ENCODE results near the gene CAMSAP3. TPM values are rescaled to one million over a fixed set of nuclear protein-coding genes. Genes with fewer than 3 reads are reported as not detected.

Gene CAMSAP3
- total and polyA plus RNA-seq, 2 donors (not counting 1 experiment from before 2014, with no cell fraction given) = 1.0 to 1.3 TPM

GRCh38 chr19:7636691-7637373 lies 41.2 kb downstream of the CAMSAP3 start, which contains the start of gene STXBP2:
Gene STXBP2 (plus strand): TSS chr19:7637110. CDS start chr19:7637150, 40 bp downstream.
- peaks cover 67% of the 10 kb centered on the region for H3K79me2 ChIP-seq (ENCODE audit: control insufficient read depth, insufficient read depth, low read length)
- intact Hi-C loops (cut with micrococcal nuclease) = loop anchor here (1.0 kb wide), 2 partner anchors 8 to 21 kb away; partner anchors contain the start of genes PET100 and XAB2
- H3K27ac ChIP-seq (ENCODE audit: low read length in 2 of 2) = peak within 1 kb of the TSS; percentile 81 to 93
- Mint-ChIP-seq H3K9me3 (ENCODE audit: insufficient read depth) (no peaks in the 10 kb centered on the region), H3K27ac (peak within 1 kb of the TSS; percentile 94), H3K4me1 (peaks cover 39% of the 10 kb centered on the region), H3K27me3 (no peaks in the 10 kb centered on the region), H3K4me3 (peak within 1 kb of the TSS; percentile 90)
- H4K20me1 ChIP-seq (ENCODE audit: control insufficient read depth, insufficient read depth, low read length, poor library complexity, severe bottlenecking) = peaks cover 16% of the 10 kb centered on the region
- TF ChIP-seq EZH2 (IDR thresholded peaks at IDR 0.05; ENCODE audit: borderline replicate concordance, insufficient read depth, low read depth, low read length, poor library complexity, severe bottlenecking) (no peak), CTCF (IDR thresholded peaks at IDR 0.05) (peak; percentile 35)
- peak within 1 kb of the TSS; percentile 97 for H3K4me2 ChIP-seq (replicated peaks; ENCODE audit: low read depth, low read length, poor library complexity, severe bottlenecking)
- H3K4me3 ChIP-seq (ENCODE audit: control extremely low read depth in 1 of 5, extremely low read depth in 1 of 5, insufficient read depth in 1 of 5, low read depth in 2 of 5, low read length in 4 of 5) = peak within 1 kb of the TSS; percentile 58 to 89 (median 80)
- H3K4me1 ChIP-seq (ENCODE audit: control insufficient read depth in 2 of 2, insufficient read depth in 2 of 2, low read length in 2 of 2) = peaks cover 17 to 21% of the 10 kb centered on the region in 2 donors
- ChIA-PET POLR2A (interaction anchor here (1.0 kb wide), 1 partner anchor 102 kb away, joined by 3 read pairs; no protein-coding TSS in a partner anchor), CTCF (interaction anchor here (0.5 to 2.1 kb wide), 3 partner anchors 12 to 163 kb away, joined by 4 to 7 read pairs (median 5); no protein-coding TSS in a partner anchor)
- ATAC-seq (ENCODE audit: low read depth) (peak; percentile 98), DNase-seq (peak; percentile 93)
- peaks cover 0 to 7% (median 0%) of the 10 kb centered on the region in 3 donors for H3K9me3 ChIP-seq (ENCODE audit: control extremely low read depth in 1 of 3, control insufficient read depth in 2 of 3, insufficient read depth in 1 of 3, low read length in 2 of 3)
- WGBS (ENCODE audit: insufficient coverage) = 5% methylated on average over 57 of the region's 61 CpGs
- H3K27me3 ChIP-seq (replicated peaks in 1 of 4; ENCODE audit: control extremely low read depth in 1 of 4, control insufficient read depth in 3 of 4, insufficient read depth in 4 of 4, low read length in 3 of 4) = no peaks in the 10 kb centered on the region
- H2AFZ ChIP-seq (ENCODE audit: insufficient read depth, low read depth, low read length, poor library complexity, severe bottlenecking) = peak within 1 kb of the TSS; percentile 81
- H3K36me3 ChIP-seq (replicated peaks in 1 of 2; ENCODE audit: control extremely low read depth in 1 of 2, control insufficient read depth in 1 of 2, extremely low read depth in 1 of 2, insufficient read depth in 2 of 2, low read length in 1 of 2) = peaks cover 4 to 27% of the 10 kb centered on the region in 2 experiments
- H3K9ac ChIP-seq (ENCODE audit: low read length) = peak within 1 kb of the TSS; percentile 86

Measured in B cell (primary cell).